Right lobe of liver (tissue), 4 donors: ENCODE measurements around the gene EFCAB12.

ENCODE experiments used
- CTCF ChIP-seq, 4 donors: fragments of 200-600 bp in 3 of 4; fragments of 450-650 bp in 1 of 4; IDR thresholded peaks; one replicate each; pipeline versions ENCODE4 v1.5.1 to v1.8.0; 2016 to 2022; ENCODE audit warnings: antibody characterized with exemption in 4 of 4, mild to moderate bottlenecking in 2 of 4
- POLR2A ChIP-seq: fragments of 450-650 bp; IDR thresholded peaks from one replicate; pipeline ENCODE4 v1.6.1; 2017; ENCODE audit warnings: antibody characterized with exemption, mild to moderate bottlenecking
- donor health status: DM: no; HTN: no; CAD: no.
- donor health status: DM: no; HTN: no; CAD: no.
- donor health status: DM: no; HTN: yes; CAD: no.

GRCh38 chr3:129410971-129411370, 17.5 kb downstream of the EFCAB12 start:
- TF ChIP-seq POLR2A (no peak), CTCF (IDR thresholded peaks at IDR 0.05) (no peak)
